OCI-LY3 (cell line): ENCODE results near the gene SPAG6.

Experiments
- EZH2phosphoT487 ChIP-seq: fragments of 200-600 bp; shearing (Covaris generic); IDR thresholded peaks from 2 replicates; pipeline ENCODE4 v1.6.1; 2018; ENCODE audit warnings: antibody characterized with exemption, mixed run types, low read depth
- TF ChIP-seq, protein P1 (sequence below): fragments of 200-600, 300-600 bp; sonication (generic); IDR thresholded peaks from 2 replicates; pipeline ENCODE4 v1.5.1; 2014; ENCODE audit warnings: antibody characterized with exemption, low read length, low read depth

DNA sequence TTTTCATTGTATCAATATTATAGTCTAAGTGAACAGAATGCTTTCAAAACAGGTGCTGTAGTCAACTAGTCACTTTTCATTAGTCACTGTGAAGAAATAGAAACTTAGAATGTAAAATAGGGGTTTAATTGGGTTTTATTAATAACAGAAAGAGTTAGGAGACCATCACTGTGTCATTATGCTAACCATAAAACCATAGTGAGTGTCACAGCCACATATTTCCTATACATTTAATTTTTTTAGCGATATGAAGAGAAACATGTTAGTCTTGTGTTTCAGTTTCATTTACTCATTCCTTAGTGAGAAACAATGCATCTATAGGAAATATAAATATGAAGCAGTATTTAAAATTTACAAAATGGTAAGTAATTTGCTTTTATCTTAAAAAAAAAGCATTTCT is 22.2 kb downstream of the SPAG6 start:
- TF ChIP-seq, protein P1, sequence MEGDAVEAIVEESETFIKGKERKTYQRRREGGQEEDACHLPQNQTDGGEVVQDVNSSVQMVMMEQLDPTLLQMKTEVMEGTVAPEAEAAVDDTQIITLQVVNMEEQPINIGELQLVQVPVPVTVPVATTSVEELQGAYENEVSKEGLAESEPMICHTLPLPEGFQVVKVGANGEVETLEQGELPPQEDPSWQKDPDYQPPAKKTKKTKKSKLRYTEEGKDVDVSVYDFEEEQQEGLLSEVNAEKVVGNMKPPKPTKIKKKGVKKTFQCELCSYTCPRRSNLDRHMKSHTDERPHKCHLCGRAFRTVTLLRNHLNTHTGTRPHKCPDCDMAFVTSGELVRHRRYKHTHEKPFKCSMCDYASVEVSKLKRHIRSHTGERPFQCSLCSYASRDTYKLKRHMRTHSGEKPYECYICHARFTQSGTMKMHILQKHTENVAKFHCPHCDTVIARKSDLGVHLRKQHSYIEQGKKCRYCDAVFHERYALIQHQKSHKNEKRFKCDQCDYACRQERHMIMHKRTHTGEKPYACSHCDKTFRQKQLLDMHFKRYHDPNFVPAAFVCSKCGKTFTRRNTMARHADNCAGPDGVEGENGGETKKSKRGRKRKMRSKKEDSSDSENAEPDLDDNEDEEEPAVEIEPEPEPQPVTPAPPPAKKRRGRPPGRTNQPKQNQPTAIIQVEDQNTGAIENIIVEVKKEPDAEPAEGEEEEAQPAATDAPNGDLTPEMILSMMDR, result no peak
- no peak for TF ChIP-seq EZH2phosphoT487
